Ascending aorta (tissue), 2 donors: ENCODE measurements around the gene C19orf33. TPM values are rescaled to one million over a fixed set of nuclear protein-coding genes. Genes with fewer than 3 reads are reported as not detected.
A peak's percentile ranks its signal among the peaks of the same experiment; 100 is the strongest.

Experiments used
- DNase-seq, 2 donors: peaks; one replicate each; pipeline ENCODE4 v3.0.0-alpha.2; 2019; ENCODE audit warnings: low spot score in 2 of 2
- H3K27ac ChIP-seq, 2 donors: fragments of 200-600 bp; sonication (generic); one replicate each; pipeline ENCODE4 v1.5.1; 2016 to 2017; ENCODE audit warnings: mild to moderate bottlenecking in 1 of 2
- H3K27me3 ChIP-seq: fragments of 200-600 bp; sonication (generic); one replicate; pipeline ENCODE4 v1.5.1; 2017
- H3K36me3 ChIP-seq, 2 donors: fragments of 200-600 bp; sonication (generic); one replicate each; pipeline ENCODE4 v1.5.1; 2016
- H3K4me1 ChIP-seq, 2 donors: fragments of 200-600 bp; sonication (generic); one replicate each; pipeline ENCODE4 v1.5.1; 2016 to 2017; ENCODE audit warnings: mild to moderate bottlenecking in 1 of 2
- H3K4me3 ChIP-seq, 2 donors: fragments of 200-600 bp; sonication (generic); one replicate each; pipeline ENCODE4 v1.5.1; 2016 to 2017; ENCODE audit warnings: mild to moderate bottlenecking in 1 of 2
- H3K9me3 ChIP-seq, 2 donors: fragments of 200-600 bp; sonication (generic); one replicate each; pipeline ENCODE4 v1.5.1; 2016
- CTCF ChIP-seq, 3 experiments: fragments of 200-600 bp in 2 of 3; fragments of 450-650 bp in 1 of 3; sonication (generic) in 2 of 3; IDR thresholded peaks; one replicate each; pipeline ENCODE4 v1.5.1; 2016 to 2019; ENCODE audit warnings: antibody characterized with exemption in 3 of 3, mild to moderate bottlenecking in 1 of 3, moderate library complexity in 1 of 3
- intact Hi-C: fragments of 100-400 bp; cut with DNase I; formaldehyde crosslinking; loops from one replicate; pipeline ENCODE4 v1.15.1; 2023
- total RNA-seq: library from RNA; depleted of rRNA; stranded (reverse); fragments of >200 nt; gene quantifications from one replicate; pipeline ENCODE4 v1.1.0, GENCODE V29; 2016

C19orf33 gene
- total RNA-seq, 1 donor from 2014 or later = not detected

- Histone ChIP-seq H3K9me3 (no peaks in the 10 kb centered on the region), H3K4me1 (peaks cover 26 to 66% of the 10 kb centered on the region in 2 donors), H3K27ac (peak overlapping the region; percentile 85 to 89), H3K4me3 (peak overlapping the region in 1 of 2 donors; percentile 27), H3K36me3 (peaks cover 0 to 8% of the 10 kb centered on the region in 2 donors), H3K27me3 (no peaks in the 10 kb centered on the region)
- no peak for DNase-seq
- intact Hi-C loops = no loop called here
- TF ChIP-seq CTCF (IDR thresholded peaks at IDR 0.05) = no peak
These were observed 26.5 kb upstream of the C19orf33 start for GRCh38 chr19:38277549-38277948.

- peak; percentile 33 to 95 for DNase-seq
- Histone ChIP-seq H3K27me3 (no peaks in the 10 kb centered on the region), H3K9me3 (no peaks in the 10 kb centered on the region), H3K36me3 (peaks cover 0 to 8% of the 10 kb centered on the region in 2 donors), H3K4me3 (peak overlapping the region in 1 of 2 donors; percentile 27), H3K27ac (peak overlapping the region; percentile 85 to 89), H3K4me1 (peaks cover 26 to 69% of the 10 kb centered on the region in 2 donors)
- intact Hi-C loops = loop anchor here (1.0 kb wide), 3 partner anchors 14 to 38 kb away; partner anchors contain the start of gene SPINT2
- TF ChIP-seq CTCF (IDR thresholded peaks at IDR 0.05) = no peak
These were observed 25.9 kb upstream of the C19orf33 start for GRCh38 chr19:38277969-38278680.

- peak overlapping the region; percentile 85 to 89 for H3K27ac ChIP-seq
- H3K9me3 ChIP-seq = no peaks in the 10 kb centered on the region
- H3K4me3 ChIP-seq = peak overlapping the region in 1 of 2 donors; percentile 27
- no peak for DNase-seq
- intact Hi-C loops = loop anchor here (1.0 kb wide), 3 partner anchors 14 to 38 kb away; partner anchors contain the start of gene SPINT2
- H3K4me1 ChIP-seq = peaks cover 26 to 64% of the 10 kb centered on the region in 2 donors
- H3K27me3 ChIP-seq = no peaks in the 10 kb centered on the region
- TF ChIP-seq CTCF (IDR thresholded peaks at IDR 0.05) = no peak
- peaks cover 0 to 8% of the 10 kb centered on the region in 2 donors for H3K36me3 ChIP-seq
These were observed 25.3 kb upstream of the C19orf33 start for GRCh38 chr19:38278751-38279150.

GRCh38 chr19:38280030-38280921 is 23.8 kb upstream of the C19orf33 start:
- TF ChIP-seq CTCF (IDR thresholded peaks at IDR 0.05) = no peak
- peak overlapping the region; percentile 85 to 89 for H3K27ac ChIP-seq
- no peaks in the 10 kb centered on the region for H3K27me3 ChIP-seq
- no peak overlapping the region for H3K4me3 ChIP-seq
- peaks cover 19 to 49% of the 10 kb centered on the region in 2 donors for H3K4me1 ChIP-seq
- H3K9me3 ChIP-seq = no peaks in the 10 kb centered on the region
- DNase-seq = no peak
- peaks cover 12 to 22% of the 10 kb centered on the region in 2 donors for H3K36me3 ChIP-seq
- intact Hi-C loops = no loop called here

- no peaks in the 10 kb centered on the region for H3K27me3 ChIP-seq
- peaks cover 12 to 33% of the 10 kb centered on the region in 2 donors for H3K4me1 ChIP-seq
- no peak for TF ChIP-seq CTCF (IDR thresholded peaks at IDR 0.05)
- no peaks in the 10 kb centered on the region for H3K9me3 ChIP-seq
- no peak overlapping the region for H3K4me3 ChIP-seq
- peak overlapping the region; percentile 85 to 89 for H3K27ac ChIP-seq
- H3K36me3 ChIP-seq = peaks cover 16 to 38% of the 10 kb centered on the region in 2 donors
- intact Hi-C loops = no loop called here
- no peak for DNase-seq
These were observed 22.1 kb upstream of the C19orf33 start for GRCh38 chr19:38281811-38282566.
